Keratinocyte (primary cell): ENCODE data around the gene HJV. TPM values are rescaled to one million over a fixed set of nuclear protein-coding genes. Genes with fewer than 3 reads are reported as not detected.
A peak's percentile ranks its signal among the peaks of the same experiment; 100 is the strongest.

ENCODE experiments used
- DNase-seq: peaks from one replicate; pipeline ENCODE4 v3.0.0-alpha.2; 2011; ENCODE audit warnings: low read depth, missing footprints, low spot score
- FAIRE-seq: peaks from 2 replicates; lab custom pipeline; 2011; peaks lifted over from hg19 to GRCh38; lab: Jason Lieb, UNC
- H2AFZ ChIP-seq: 2 replicates; pipeline ENCODE4 v1.6.0; 2012; ENCODE audit warnings: low read length, control low read depth, inconsistent platforms; ENCODE audit not compliant: control insufficient read depth
- H3K27ac ChIP-seq: 2 replicates; pipeline ENCODE4 v1.5.1; 2011; ENCODE audit warnings: low read length; ENCODE audit not compliant: control insufficient read depth, insufficient read depth
- H3K27me3 ChIP-seq: 3 replicates; pipeline ENCODE4 v1.6.0; 2011; ENCODE audit warnings: low read length; ENCODE audit not compliant: control insufficient read depth, insufficient read depth; ENCODE audit errors: extremely low read depth
- H3K36me3 ChIP-seq, 2 experiments: 2 replicates in 1 of 2; 3 replicates in 1 of 2; pipeline ENCODE4 v1.5.1; 2011; ENCODE audit warnings: low read length in 2 of 2, mild to moderate bottlenecking in 1 of 2; ENCODE audit not compliant: control insufficient read depth in 2 of 2, insufficient read depth in 2 of 2; ENCODE audit errors: extremely low read depth in 1 of 2
- H3K4me1 ChIP-seq: 3 replicates; pipeline ENCODE4 v1.5.1; 2011; ENCODE audit warnings: low read length; ENCODE audit not compliant: control insufficient read depth, insufficient read depth; ENCODE audit errors: extremely low read depth
- H3K4me2 ChIP-seq: 3 replicates; pipeline ENCODE4 v1.6.0; 2011; ENCODE audit warnings: low read depth, low read length; ENCODE audit not compliant: control insufficient read depth, insufficient read depth; ENCODE audit errors: extremely low read depth
- H3K4me3 ChIP-seq, 3 experiments: fragments of 200-600 bp in 1 of 3; sonication (generic) in 1 of 3; 2 replicates in 2 of 3; 3 replicates in 1 of 3; pipeline ENCODE4 v1.5.1; 2011 to 2016; ENCODE audit warnings: low read length in 3 of 3, mild to moderate bottlenecking in 3 of 3, control low read depth in 2 of 3, inconsistent platforms in 1 of 3, low read depth in 1 of 3, mixed read lengths in 1 of 3, mixed run types in 1 of 3, moderate library complexity in 1 of 3; ENCODE audit not compliant: control insufficient read depth in 2 of 3, insufficient read depth in 2 of 3; ENCODE audit errors: extremely low read depth in 1 of 3
- H3K79me2 ChIP-seq: 2 replicates; pipeline ENCODE4 v1.6.0; 2012; ENCODE audit warnings: low read length; ENCODE audit not compliant: control insufficient read depth, insufficient read depth
- H3K9ac ChIP-seq: 3 replicates; pipeline ENCODE4 v1.6.0; 2011; ENCODE audit warnings: low read length; ENCODE audit not compliant: control insufficient read depth, insufficient read depth; ENCODE audit errors: extremely low read depth
- H3K9me1 ChIP-seq: 3 replicates; pipeline ENCODE4 v1.6.0; 2011; ENCODE audit warnings: low read length; ENCODE audit not compliant: control insufficient read depth, insufficient read depth; ENCODE audit errors: extremely low read depth
- H3K9me3 ChIP-seq: 2 replicates; pipeline ENCODE4 v1.5.1; 2012; ENCODE audit warnings: low read depth, low read length; ENCODE audit not compliant: control insufficient read depth
- H4K20me1 ChIP-seq: 3 replicates; pipeline ENCODE4 v1.6.0; 2011; ENCODE audit warnings: low read length; ENCODE audit not compliant: control insufficient read depth, insufficient read depth; ENCODE audit errors: extremely low read depth
- CTCF ChIP-seq, 3 experiments: IDR thresholded peaks in 1 of 3; conservative IDR thresholded peaks in 1 of 3; optimal IDR thresholded peaks in 1 of 3; 2 replicates in 2 of 3; 3 replicates in 1 of 3; pipeline versions ENCODE3 to v1.5.1; 2011; ENCODE audit warnings: low read length in 3 of 3, mild to moderate bottlenecking in 3 of 3, moderate library complexity in 2 of 3, control low read depth in 1 of 3, inconsistent platforms in 1 of 3; ENCODE audit not compliant: insufficient read depth in 2 of 3; ENCODE audit errors: extremely low read depth in 1 of 3
- EZH2 ChIP-seq: IDR thresholded peaks from one replicate; pipeline ENCODE4 v1.6.1; 2012; ENCODE audit warnings: inconsistent platforms, mild to moderate bottlenecking, low read length, moderate library complexity
- dilution Hi-C: fragments of 300-500 bp; cut with MboI; formaldehyde crosslinking; loops from one replicate; pipeline ENCODE4 v1.7.0; 2020; ENCODE audit warnings: low sequenced_read_pairs; ENCODE audit not compliant: extremely low pct_ligation_motif_present
- polyA plus RNA-seq, 5 experiments: library from polyadenylated mRNA; depleted of rRNA in 3 of 5; stranded (reverse) in 3 of 5; stranded (forward) in 1 of 5; unstranded in 1 of 5; fragments of >200 nt; gene quantifications; 1 replicate in 1 of 5; 2 replicates in 3 of 5; 3 replicates in 1 of 5; pipeline versions ENCODE4 v1.2.1 to v1.2.3, GENCODE V29; 2011 to 2012; ENCODE audit warnings: missing spikeins in 2 of 5, low read depth in 1 of 5, low replicate concordance in 1 of 5

HJV gene
- polyA plus RNA-seq, 1 donor (not counting 4 experiments of a cell fraction or from before 2014, with no cell fraction given), result not detected

GRCh38 chr1:146020058-146021049 is 1.2 kb downstream of the HJV start:
- H3K9me3 ChIP-seq, result no peaks in the 10 kb centered on the region
- H2AFZ ChIP-seq, result no peak overlapping the region
- H3K27me3 ChIP-seq, result peaks cover 51% of the 10 kb centered on the region
- DNase-seq (no peak), FAIRE-seq (no peak)
- no peaks in the 10 kb centered on the region for H3K4me1 ChIP-seq
- H3K4me2 ChIP-seq, result no peak overlapping the region
- H4K20me1 ChIP-seq, result no peaks in the 10 kb centered on the region
- TF ChIP-seq CTCF (optimal IDR thresholded peaks at IDR 0.05 in 1 of 3, IDR thresholded peaks at IDR 0.05 in 1 of 3, conservative IDR thresholded peaks at IDR 0.05 in 1 of 3; ENCODE audit: extremely low read depth in 1 of 3, insufficient read depth in 2 of 3, low read length in 3 of 3) (no peak), EZH2 (no peak)
- H3K36me3 ChIP-seq, result no peaks in the 10 kb centered on the region
- H3K9me1 ChIP-seq, result no peaks in the 10 kb centered on the region
- H3K9ac ChIP-seq, result no peak overlapping the region
- H3K79me2 ChIP-seq, result no peaks in the 10 kb centered on the region
- no peak overlapping the region for H3K4me3 ChIP-seq
- dilution Hi-C loops, result no loop called here
- no peak overlapping the region for H3K27ac ChIP-seq

GRCh38 chr1:146019231-146020057 is 2.1 kb downstream of the HJV start:
- Histone ChIP-seq H3K4me2 (no peak overlapping the region), H3K79me2 (no peaks in the 10 kb centered on the region), H2AFZ (no peak overlapping the region), H3K27ac (no peak overlapping the region), H3K9me3 (no peaks in the 10 kb centered on the region), H3K27me3 (peaks cover 51% of the 10 kb centered on the region), H4K20me1 (no peaks in the 10 kb centered on the region), H3K9ac (no peak overlapping the region), H3K4me1 (no peaks in the 10 kb centered on the region), H3K36me3 (no peaks in the 10 kb centered on the region), H3K4me3 (no peak overlapping the region), H3K9me1 (no peaks in the 10 kb centered on the region)
- TF ChIP-seq CTCF (optimal IDR thresholded peaks at IDR 0.05 in 1 of 3, IDR thresholded peaks at IDR 0.05 in 1 of 3, conservative IDR thresholded peaks at IDR 0.05 in 1 of 3; ENCODE audit: extremely low read depth in 1 of 3, insufficient read depth in 2 of 3, low read length in 3 of 3) (no peak), EZH2 (peak; percentile 41)
- dilution Hi-C loops, result no loop called here
- no peak for FAIRE-seq
- DNase-seq, result no peak
